Adrenal gland (tissue), 5 donors: ENCODE data around the gene TOP2A.
A peak's percentile ranks its signal among the peaks of the same experiment; 100 is the strongest.

Experiments used
- CTCF ChIP-seq, 6 experiments: fragments of 450-650 bp in 4 of 6; fragments of 200-600 bp in 2 of 6; sonication (generic) in 1 of 6; IDR thresholded peaks; 1 replicate in 5 of 6; 2 replicates in 1 of 6; pipeline versions ENCODE4 v1.5.1 to v1.8.0; 2016 to 2021; ENCODE audit warnings: antibody characterized with exemption in 6 of 6, mild to moderate bottlenecking in 2 of 6, moderate library complexity in 1 of 6
- POLR2A ChIP-seq, 2 donors: fragments of 450-650 bp; IDR thresholded peaks; one replicate each; pipeline ENCODE4 v1.6.1; 2017; ENCODE audit warnings: antibody characterized with exemption in 2 of 2, mild to moderate bottlenecking in 2 of 2, moderate library complexity in 1 of 2
- donor health status: DM: no; HTN: no; CAD: no.

GRCh38 chr17:40362696-40363110, 55.0 kb downstream of the TOP2A start:
- peak in 5 of 6 experiments; percentile 16 to 36 (median 26) for TF ChIP-seq CTCF (IDR thresholded peaks at IDR 0.05)
- no peak for TF ChIP-seq POLR2A (IDR thresholded peaks at IDR 0.05)
